Smooth muscle cell (in vitro differentiated cells): ENCODE measurements around the gene SFTPD. TPM values are rescaled to one million over a fixed set of nuclear protein-coding genes. Genes with fewer than 3 reads are reported as not detected.
"Not testable (repeated sequence)": the region's sequence is repeated elsewhere in the genome, so short reads cannot be mapped to it uniquely, and the experiment has no call there.

ENCODE experiments used
- DNase-seq: peaks from one replicate; lab custom pipeline; 2025; ENCODE audit not compliant: unreplicated experiment; lab: John Stamatoyannopoulos, UW
- H2AFZ ChIP-seq: fragments of 200-600 bp; sonication (generic); 2 replicates; pipeline ENCODE4 v1.6.0; 2016; ENCODE audit warnings: antibody characterized with exemption, low read depth, mild to moderate bottlenecking
- H3F3A ChIP-seq: fragments of 200-600 bp; sonication (generic); 2 replicates; pipeline ENCODE4 v1.6.0; 2017; ENCODE audit warnings: antibody characterized with exemption, low read depth
- H3K27ac ChIP-seq: fragments of 200-600 bp; sonication (generic); 2 replicates; pipeline ENCODE4 v1.5.1; 2016; ENCODE audit warnings: low read depth, mild to moderate bottlenecking
- H3K27me3 ChIP-seq: fragments of 200-600 bp; sonication (generic); 2 replicates; pipeline ENCODE4 v1.6.1; 2016; ENCODE audit warnings: low read depth, mild to moderate bottlenecking
- H3K36me3 ChIP-seq: fragments of 200-600 bp; sonication (generic); 2 replicates; pipeline ENCODE4 v1.5.1; 2016; ENCODE audit warnings: low read depth
- H3K4me1 ChIP-seq: fragments of 200-600 bp; sonication (generic); 2 replicates; pipeline ENCODE4 v1.5.1; 2016; ENCODE audit warnings: low read depth
- H3K4me2 ChIP-seq: fragments of 200-600 bp; sonication (generic); 2 replicates; pipeline ENCODE4 v1.6.0; 2016; ENCODE audit warnings: mild to moderate bottlenecking
- H3K4me3 ChIP-seq: fragments of 200-600 bp; sonication (generic); 2 replicates; pipeline ENCODE4 v1.5.1; 2016; ENCODE audit warnings: mild to moderate bottlenecking
- H3K79me2 ChIP-seq: fragments of 200-600 bp; sonication (generic); 2 replicates; pipeline ENCODE4 v1.6.0; 2016; ENCODE audit warnings: low read depth, mild to moderate bottlenecking
- H3K9ac ChIP-seq: fragments of 200-600 bp; sonication (generic); 2 replicates; pipeline ENCODE4 v1.6.0; 2016; ENCODE audit warnings: low read depth
- H3K9me3 ChIP-seq: fragments of 200-600 bp; sonication (generic); replicated peaks from 2 replicates; pipeline ENCODE4 v1.5.1; 2016; ENCODE audit warnings: low read depth
- H4K20me1 ChIP-seq: fragments of 200-600 bp; sonication (generic); 2 replicates; pipeline ENCODE4 v1.6.0; 2016; ENCODE audit warnings: low read depth
- CTCF ChIP-seq: fragments of 200-600 bp; sonication (generic); IDR thresholded peaks from 2 replicates; pipeline ENCODE4 v1.5.1; 2017; ENCODE audit warnings: borderline replicate concordance, mild to moderate bottlenecking, antibody characterized with exemption; ENCODE audit not compliant: insufficient read depth, poor library complexity, severe bottlenecking
- WGBS: methylation state at CpG from one replicate; pipeline ENCODE4 v1.1.7; 2016; ENCODE audit warnings: low lambda C conversion rate; 5-methylcytosine and 5-hydroxymethylcytosine counted together
- polyA plus RNA-seq: library from polyadenylated mRNA; unstranded; fragments of >200 nt; fragmentation: Nextera tagmentation; extraction: Ambion mirVana; gene quantifications from 2 replicates; pipeline ENCODE4 v1.2.1, GENCODE V29; 2016
- total RNA-seq: library from RNA; depleted of rRNA; stranded (reverse); fragments of >200 nt; gene quantifications from 2 replicates; pipeline ENCODE4 v1.2.3, GENCODE V29; 2014

SFTPD gene
- total and polyA plus RNA-seq, 2 experiments from 2014 or later = 1.0 to 1.9 TPM

DNA sequence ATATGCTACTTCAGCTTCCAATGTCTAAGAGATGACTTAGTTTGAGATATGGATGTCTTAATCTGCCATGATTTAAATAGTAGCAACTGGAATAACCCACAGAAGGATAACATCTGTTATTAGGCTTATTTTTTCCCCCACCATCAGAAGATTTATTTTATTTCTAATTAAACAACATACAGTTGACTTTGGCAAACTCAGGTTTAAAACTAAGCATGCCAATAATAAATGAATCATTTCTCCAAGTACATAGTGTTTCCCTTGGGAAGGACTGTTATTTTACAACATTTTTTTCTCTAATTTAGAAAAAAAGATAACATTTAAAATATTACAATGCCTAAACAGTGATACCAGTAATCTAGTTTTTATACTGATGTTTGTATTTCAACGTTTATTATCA, 58.4 kb downstream of the SFTPD start:
- Histone ChIP-seq H3K27ac (no peak overlapping the region), H3K4me2 (no peak overlapping the region), H3F3A (no peaks in the 10 kb centered on the region), H3K9me3 (no peaks in the 10 kb centered on the region), H2AFZ (no peak overlapping the region), H3K9ac (no peak overlapping the region), H4K20me1 (no peaks in the 10 kb centered on the region), H3K27me3 (no peaks in the 10 kb centered on the region), H3K4me3 (no peak overlapping the region), H3K79me2 (no peaks in the 10 kb centered on the region), H3K4me1 (no peaks in the 10 kb centered on the region), H3K36me3 (no peaks in the 10 kb centered on the region)
- TF ChIP-seq CTCF = no peak
- 71% methylated on average over 1 of the region's 1 CpG for WGBS
- no peak for DNase-seq

- 36% methylated on average over 2 of the region's 2 CpGs for WGBS
- H3K4me3 ChIP-seq, H3K9me3 ChIP-seq, H3K27me3 ChIP-seq, H3K4me1 ChIP-seq, H3K79me2 ChIP-seq, H3K4me2 ChIP-seq, H3F3A ChIP-seq, H3K36me3 ChIP-seq, H3K9ac ChIP-seq, H4K20me1 ChIP-seq, H3K27ac ChIP-seq, DNase-seq: not testable (repeated sequence)
- H2AFZ ChIP-seq = peak overlapping the region; percentile 62
Measured at GRCh38 chr10:79888984-79889383, 59.9 kb downstream of the SFTPD start.

Other genes starting within 250 kb of the SFTPD start
- 0.04 and 0.09 TPM in 2 replicates for gene NUTM2B, start 245.9 kb downstream of the SFTPD start, total RNA-seq
- gene NUTM2B, start 245.9 kb downstream of the SFTPD start, polyA plus RNA-seq = 0.07 TPM in 1 of 2 replicates, not detected in the other
- not detected in 2 replicates for gene NUTM2E, start 122.4 kb downstream of the SFTPD start, total RNA-seq
- gene NUTM2E, start 122.4 kb downstream of the SFTPD start, polyA plus RNA-seq = 0.17 TPM in 1 of 2 replicates, not detected in the other
- gene TMEM254, start 129.6 kb upstream of the SFTPD start, total RNA-seq = 42.1 and 49.5 TPM in 2 replicates
- gene TMEM254, start 129.6 kb upstream of the SFTPD start, polyA plus RNA-seq = 31.2 and 34.6 TPM in 2 replicates
- gene PLAC9, start 183.6 kb upstream of the SFTPD start, total RNA-seq = 1.5 TPM in 1 of 2 replicates, not detected in the other
- gene PLAC9, start 183.6 kb upstream of the SFTPD start, polyA plus RNA-seq = 14.6 and 23.7 TPM in 2 replicates